ENCODE results near the gene CRYGS.
"Not testable (repeated sequence)": the region's sequence is repeated elsewhere in the genome, so short reads cannot be mapped to it uniquely, and the experiment has no call there.

The CRYGS gene

GRCh38 chr3:186513386-186513785 is 30.8 kb downstream of the CRYGS start:
- no peaks in the 10 kb centered on the region for H3K36me3 ChIP-seq (ENCODE audit: control insufficient read depth, insufficient read depth, low read length)
- no peak overlapping the region for H3K9ac ChIP-seq (ENCODE audit: low read depth, low read length)
- H3K4me1 ChIP-seq (ENCODE audit: control insufficient read depth, insufficient read depth, low read length): no peaks in the 10 kb centered on the region
- no peaks in the 10 kb centered on the region for H3K27me3 ChIP-seq (ENCODE audit: control insufficient read depth, insufficient read depth, low read length)
- H3K9me3 ChIP-seq (ENCODE audit: control insufficient read depth, insufficient read depth, low read length): no peaks in the 10 kb centered on the region
- no peak overlapping the region for H3K4me3 ChIP-seq (ENCODE audit: low read depth, low read length)

GRCh38 chr3:186512570-186513302 is 31.4 kb downstream of the CRYGS start:
- H3K27me3 ChIP-seq (ENCODE audit: control insufficient read depth, insufficient read depth, low read length): no peaks in the 10 kb centered on the region
- no peaks in the 10 kb centered on the region for H3K9me3 ChIP-seq (ENCODE audit: control insufficient read depth, insufficient read depth, low read length)
- no peak overlapping the region for H3K4me3 ChIP-seq (ENCODE audit: low read depth, low read length)
- no peaks in the 10 kb centered on the region for H3K36me3 ChIP-seq (ENCODE audit: control insufficient read depth, insufficient read depth, low read length)
- no peaks in the 10 kb centered on the region for H3K4me1 ChIP-seq (ENCODE audit: control insufficient read depth, insufficient read depth, low read length)
- H3K9ac ChIP-seq (ENCODE audit: low read depth, low read length): no peak overlapping the region

- no peak overlapping the region for H3K4me3 ChIP-seq (ENCODE audit: low read depth, low read length)
- H3K4me1 ChIP-seq (ENCODE audit: control insufficient read depth, insufficient read depth, low read length): no peaks in the 10 kb centered on the region
- H3K36me3 ChIP-seq (ENCODE audit: control insufficient read depth, insufficient read depth, low read length): no peaks in the 10 kb centered on the region
- no peak overlapping the region for H3K9ac ChIP-seq (ENCODE audit: low read depth, low read length)
- H3K27me3 ChIP-seq (ENCODE audit: control insufficient read depth, insufficient read depth, low read length): no peaks in the 10 kb centered on the region
- no peaks in the 10 kb centered on the region for H3K9me3 ChIP-seq (ENCODE audit: control insufficient read depth, insufficient read depth, low read length)
Measured at GRCh38 chr3:186511702-186512101, 32.5 kb downstream of the CRYGS start.

GRCh38 chr3:186511245-186511644 is 32.9 kb downstream of the CRYGS start:
- Histone ChIP-seq H3K27me3 (ENCODE audit: control insufficient read depth, insufficient read depth, low read length) (no peaks in the 10 kb centered on the region), H3K9ac (ENCODE audit: low read depth, low read length) (no peak overlapping the region), H3K4me1 (ENCODE audit: control insufficient read depth, insufficient read depth, low read length) (no peaks in the 10 kb centered on the region), H3K9me3 (ENCODE audit: control insufficient read depth, insufficient read depth, low read length) (no peaks in the 10 kb centered on the region), H3K4me3 (ENCODE audit: low read depth, low read length) (no peak overlapping the region), H3K36me3 (ENCODE audit: control insufficient read depth, insufficient read depth, low read length) (no peaks in the 10 kb centered on the region)

GRCh38 chr3:186510374-186511079 is 33.7 kb downstream of the CRYGS start:
- Histone ChIP-seq H3K27me3 (ENCODE audit: control insufficient read depth, insufficient read depth, low read length) (no peaks in the 10 kb centered on the region), H3K4me3 (ENCODE audit: low read depth, low read length) (no peak overlapping the region), H3K36me3 (ENCODE audit: control insufficient read depth, insufficient read depth, low read length) (no peaks in the 10 kb centered on the region), H3K9me3 (ENCODE audit: control insufficient read depth, insufficient read depth, low read length) (no peaks in the 10 kb centered on the region), H3K4me1 (ENCODE audit: control insufficient read depth, insufficient read depth, low read length) (no peaks in the 10 kb centered on the region), H3K9ac (ENCODE audit: low read depth, low read length) (no peak overlapping the region)

GRCh38 chr3:186509423-186509822 is 34.8 kb downstream of the CRYGS start:
- Histone ChIP-seq H3K36me3 (ENCODE audit: control insufficient read depth, insufficient read depth, low read length) (no peaks in the 10 kb centered on the region), H3K9ac (ENCODE audit: low read depth, low read length) (no peak overlapping the region)

GRCh38 chr3:186506857-186507256 is 37.3 kb downstream of the CRYGS start:
- H3K27me3 ChIP-seq (ENCODE audit: control insufficient read depth, insufficient read depth, low read length): no peaks in the 10 kb centered on the region
- H3K4me1 ChIP-seq (ENCODE audit: control insufficient read depth, insufficient read depth, low read length): no peaks in the 10 kb centered on the region
- H3K9ac ChIP-seq (ENCODE audit: low read depth, low read length): no peak overlapping the region
- no peak overlapping the region for H3K4me3 ChIP-seq (ENCODE audit: low read depth, low read length)
- no peaks in the 10 kb centered on the region for H3K36me3 ChIP-seq (ENCODE audit: control insufficient read depth, insufficient read depth, low read length)
- no peaks in the 10 kb centered on the region for H3K9me3 ChIP-seq (ENCODE audit: control insufficient read depth, insufficient read depth, low read length)

More at GRCh38 chr3:186509423-186509822, 34.8 kb downstream of the CRYGS start:
- Histone ChIP-seq H3K4me3 (ENCODE audit: low read depth, low read length) (no peak overlapping the region), H3K4me1 (ENCODE audit: control insufficient read depth, insufficient read depth, low read length) (no peaks in the 10 kb centered on the region), H3K27me3 (ENCODE audit: control insufficient read depth, insufficient read depth, low read length) (no peaks in the 10 kb centered on the region), H3K9me3 (ENCODE audit: control insufficient read depth, insufficient read depth, low read length) (no peaks in the 10 kb centered on the region)

GRCh38 chr3:186506191-186506739 is 37.9 kb downstream of the CRYGS start:
- Histone ChIP-seq H3K27me3 (ENCODE audit: control insufficient read depth, insufficient read depth, low read length) (no peaks in the 10 kb centered on the region), H3K4me3 (ENCODE audit: low read depth, low read length) (no peak overlapping the region), H3K4me1 (ENCODE audit: control insufficient read depth, insufficient read depth, low read length) (no peaks in the 10 kb centered on the region), H3K9me3 (ENCODE audit: control insufficient read depth, insufficient read depth, low read length) (no peaks in the 10 kb centered on the region), H3K36me3 (ENCODE audit: control insufficient read depth, insufficient read depth, low read length) (no peaks in the 10 kb centered on the region), H3K9ac (ENCODE audit: low read depth, low read length) (no peak overlapping the region)

GRCh38 chr3:186502966-186503712 is 41.0 kb downstream of the CRYGS start:
- no peak overlapping the region for H3K9ac ChIP-seq (ENCODE audit: low read depth, low read length)
- H3K27me3 ChIP-seq (ENCODE audit: control insufficient read depth, insufficient read depth, low read length): no peaks in the 10 kb centered on the region
- no peaks in the 10 kb centered on the region for H3K9me3 ChIP-seq (ENCODE audit: control insufficient read depth, insufficient read depth, low read length)
- H3K4me1 ChIP-seq (ENCODE audit: control insufficient read depth, insufficient read depth, low read length): no peaks in the 10 kb centered on the region
- H3K36me3 ChIP-seq (ENCODE audit: control insufficient read depth, insufficient read depth, low read length): no peaks in the 10 kb centered on the region
- H3K4me3 ChIP-seq (ENCODE audit: low read depth, low read length): no peak overlapping the region

GRCh38 chr3:186502138-186502948 is 41.8 kb downstream of the CRYGS start:
- Histone ChIP-seq H3K36me3 (ENCODE audit: control insufficient read depth, insufficient read depth, low read length) (no peaks in the 10 kb centered on the region), H3K9ac (ENCODE audit: low read depth, low read length) (no peak overlapping the region), H3K27me3 (ENCODE audit: control insufficient read depth, insufficient read depth, low read length) (no peaks in the 10 kb centered on the region), H3K4me3 (ENCODE audit: low read depth, low read length) (no peak overlapping the region), H3K9me3 (ENCODE audit: control insufficient read depth, insufficient read depth, low read length) (no peaks in the 10 kb centered on the region), H3K4me1 (ENCODE audit: control insufficient read depth, insufficient read depth, low read length) (no peaks in the 10 kb centered on the region)

GRCh38 chr3:186499949-186500348 is 44.2 kb downstream of the CRYGS start:
- H3K9me3 ChIP-seq (ENCODE audit: control insufficient read depth, insufficient read depth, low read length); H3K4me3 ChIP-seq (ENCODE audit: low read depth, low read length); H3K27me3 ChIP-seq (ENCODE audit: control insufficient read depth, insufficient read depth, low read length); H3K36me3 ChIP-seq (ENCODE audit: control insufficient read depth, insufficient read depth, low read length); H3K9ac ChIP-seq (ENCODE audit: low read depth, low read length); H3K4me1 ChIP-seq (ENCODE audit: control insufficient read depth, insufficient read depth, low read length): not testable (repeated sequence)
